Thoracic aorta (tissue), 2 donors: ENCODE data around the gene UBE4B. TPM values are rescaled to one million over a fixed set of nuclear protein-coding genes. Genes with fewer than 3 reads are reported as not detected.
"Not testable (repeated sequence)": the region's sequence is repeated elsewhere in the genome, so short reads cannot be mapped to it uniquely, and the experiment has no call there.

Experiments
- ATAC-seq: fragments of 150-250 bp; one replicate; pipeline ENCODE4 v1.8.0; 2017; ENCODE audit warnings: low read depth; ENCODE audit not compliant: insufficient number of reproducible peaks, low FRiP score
- DNase-seq: peaks from one replicate; pipeline ENCODE4 v3.0.0-alpha.2; 2020; ENCODE audit warnings: low spot score
- H3K27ac ChIP-seq, 2 donors: fragments of 200-600 bp; sonication (generic); 1 replicate in 1 of 2; 2 replicates in 1 of 2; pipeline ENCODE4 v1.5.1; 2016; ENCODE audit warnings: mild to moderate bottlenecking in 2 of 2, moderate library complexity in 2 of 2
- H3K27me3 ChIP-seq: fragments of 200-600 bp; sonication (generic); replicated peaks from 2 replicates; pipeline ENCODE4 v1.6.0; 2016; ENCODE audit warnings: mild to moderate bottlenecking; ENCODE audit not compliant: insufficient read depth
- H3K36me3 ChIP-seq: fragments of 200-600 bp; sonication (generic); one replicate; pipeline ENCODE4 v1.5.1; 2016
- H3K4me1 ChIP-seq, 2 donors: fragments of 200-600 bp; sonication (generic); 1 replicate in 1 of 2; 2 replicates in 1 of 2; pipeline versions ENCODE4 v1.5.1 to v1.6.0; 2016; ENCODE audit warnings: low read depth in 2 of 2, mild to moderate bottlenecking in 1 of 2; ENCODE audit not compliant: control insufficient read depth in 1 of 2
- H3K4me3 ChIP-seq: fragments of 200-600 bp; sonication (generic); 2 replicates; pipeline ENCODE4 v1.5.1; 2016; ENCODE audit warnings: mild to moderate bottlenecking
- H3K9me3 ChIP-seq: fragments of 200-600 bp; sonication (generic); 2 replicates; pipeline ENCODE4 v1.5.1; 2016
- total RNA-seq, 2 donors: library from RNA; depleted of rRNA; stranded (reverse); fragments of >200 nt; gene quantifications; one replicate each; pipeline versions ENCODE4 v1.1.0 to v1.2.3, GENCODE V29; 2016
- TF ChIP-seq, protein P1 (sequence below): fragments of 200-600 bp; sonication (generic); IDR thresholded peaks from one replicate; pipeline ENCODE4 v1.5.1; 2019; ENCODE audit warnings: antibody characterized with exemption

UBE4B gene
- total RNA-seq, 2 donors from 2014 or later = 55.0 to 89.2 TPM

DNA sequence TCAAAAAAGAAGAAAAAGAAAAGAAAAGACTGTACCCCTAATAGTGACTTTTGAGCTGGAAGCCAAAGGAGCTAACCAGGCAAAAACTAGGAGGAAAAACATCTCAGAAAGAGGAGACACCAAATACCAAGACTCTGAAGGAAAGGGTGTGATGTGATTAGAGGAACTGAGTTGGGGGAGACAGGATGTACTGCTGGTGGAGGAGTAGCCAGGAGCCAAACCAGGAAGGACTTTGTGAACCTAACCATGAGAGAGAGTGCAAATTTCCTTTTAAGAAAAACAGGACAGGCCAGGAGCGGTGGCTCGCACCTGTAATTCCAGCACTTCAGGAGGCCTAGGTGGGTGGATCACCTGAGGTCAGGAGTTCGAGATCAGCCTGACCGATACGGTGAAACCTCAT lies 39.8 kb upstream of the UBE4B start:
- ATAC-seq = no peak
- H3K4me3 ChIP-seq = no peak overlapping the region

DNA sequence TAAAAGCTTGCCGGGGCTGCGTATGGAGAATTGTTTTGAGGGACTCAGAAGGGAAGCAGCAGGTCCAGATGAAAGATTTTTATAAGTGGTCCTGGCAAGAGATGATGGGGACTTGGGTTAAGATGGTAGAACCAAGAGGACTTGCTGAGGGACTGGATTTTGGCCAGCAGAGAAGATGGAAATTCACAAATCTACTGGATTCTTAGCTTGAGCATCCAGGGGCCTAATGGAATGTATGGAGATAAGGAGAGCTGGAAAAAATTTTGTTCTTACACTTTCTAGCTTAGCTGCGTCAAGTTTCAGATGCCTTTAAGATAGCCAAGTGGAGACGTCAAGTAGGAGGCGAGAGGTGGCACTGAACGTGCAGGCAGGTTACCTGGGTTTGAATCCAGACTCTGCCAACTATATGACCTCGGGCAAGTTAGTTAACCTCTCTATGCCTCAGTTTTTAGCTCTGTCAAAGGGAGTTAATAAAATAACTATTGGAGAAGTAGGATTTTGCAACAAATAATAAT lies 39.1 kb upstream of the UBE4B start:
- Histone ChIP-seq H3K4me3 (no peak overlapping the region), H3K9me3 (no peaks in the 10 kb centered on the region), H3K27me3 (no peaks in the 10 kb centered on the region), H3K36me3 (no peaks in the 10 kb centered on the region), H3K27ac (no peak overlapping the region), H3K4me1 (peaks cover 0 to 3% of the 10 kb centered on the region in 2 donors)
- TF ChIP-seq, protein P1, sequence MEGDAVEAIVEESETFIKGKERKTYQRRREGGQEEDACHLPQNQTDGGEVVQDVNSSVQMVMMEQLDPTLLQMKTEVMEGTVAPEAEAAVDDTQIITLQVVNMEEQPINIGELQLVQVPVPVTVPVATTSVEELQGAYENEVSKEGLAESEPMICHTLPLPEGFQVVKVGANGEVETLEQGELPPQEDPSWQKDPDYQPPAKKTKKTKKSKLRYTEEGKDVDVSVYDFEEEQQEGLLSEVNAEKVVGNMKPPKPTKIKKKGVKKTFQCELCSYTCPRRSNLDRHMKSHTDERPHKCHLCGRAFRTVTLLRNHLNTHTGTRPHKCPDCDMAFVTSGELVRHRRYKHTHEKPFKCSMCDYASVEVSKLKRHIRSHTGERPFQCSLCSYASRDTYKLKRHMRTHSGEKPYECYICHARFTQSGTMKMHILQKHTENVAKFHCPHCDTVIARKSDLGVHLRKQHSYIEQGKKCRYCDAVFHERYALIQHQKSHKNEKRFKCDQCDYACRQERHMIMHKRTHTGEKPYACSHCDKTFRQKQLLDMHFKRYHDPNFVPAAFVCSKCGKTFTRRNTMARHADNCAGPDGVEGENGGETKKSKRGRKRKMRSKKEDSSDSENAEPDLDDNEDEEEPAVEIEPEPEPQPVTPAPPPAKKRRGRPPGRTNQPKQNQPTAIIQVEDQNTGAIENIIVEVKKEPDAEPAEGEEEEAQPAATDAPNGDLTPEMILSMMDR = no peak
- ATAC-seq (no peak), DNase-seq (no peak)

More for the DNA sequence above, 39.8 kb upstream of the UBE4B start:
- Histone ChIP-seq H3K27me3 (no peaks in the 10 kb centered on the region), H3K36me3 (no peaks in the 10 kb centered on the region), H3K4me1 (peaks cover 0 to 3% of the 10 kb centered on the region in 2 donors), H3K27ac (no peak overlapping the region), H3K9me3 (no peaks in the 10 kb centered on the region)
- no peak for DNase-seq
- TF ChIP-seq, protein P1 = no peak

DNA sequence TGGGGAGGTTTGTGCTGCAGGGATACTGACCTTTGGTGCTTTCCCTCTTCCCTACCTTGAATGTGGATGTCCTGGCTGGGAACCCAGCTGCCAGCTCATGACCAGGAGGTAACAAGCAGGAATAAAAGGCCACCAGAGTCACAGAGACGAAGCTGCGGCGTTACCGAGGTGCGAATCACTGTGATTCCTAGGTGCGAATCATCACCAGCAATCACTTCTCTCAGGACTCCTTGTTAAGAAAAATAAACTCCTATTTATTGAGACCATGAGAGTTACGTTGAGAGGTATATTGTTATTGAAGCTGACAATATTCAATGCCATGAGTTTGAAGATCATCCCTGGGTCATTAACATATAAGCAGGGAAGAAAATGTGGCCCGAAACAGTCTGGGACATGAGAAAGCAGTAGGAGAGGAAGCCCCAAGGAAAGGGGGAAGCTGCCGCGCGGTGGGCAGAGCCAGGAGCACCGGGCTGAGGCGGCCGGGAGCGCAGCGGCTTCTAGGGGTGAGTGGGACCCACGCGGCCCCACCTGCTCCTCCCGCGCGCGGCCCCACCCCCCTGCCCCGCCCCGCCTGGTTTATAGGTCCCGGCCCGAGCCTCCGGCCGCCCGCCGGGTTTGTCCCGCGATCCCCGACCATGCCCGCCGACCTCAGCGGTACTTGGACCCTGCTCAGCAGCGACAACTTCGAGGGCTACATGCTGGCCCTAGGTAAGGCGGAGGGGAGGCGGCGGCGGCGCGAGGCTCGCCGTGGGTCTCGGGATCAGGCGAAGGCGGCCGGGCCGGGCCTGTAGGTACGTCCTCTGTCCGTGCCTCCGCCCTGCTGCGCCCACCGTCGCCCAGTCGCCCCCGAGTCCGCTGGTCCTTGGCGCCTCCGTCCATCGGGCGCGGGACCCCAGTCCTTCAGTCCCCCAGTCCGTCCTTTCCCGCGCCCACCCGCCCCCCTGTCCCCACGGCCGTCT lies 35.9 kb upstream of the UBE4B start, which contains the start of gene RBP7:
Gene RBP7 (plus strand): TSS at position 605 of the 959 bp plus-strand sequence. CDS start 31 bp downstream, at position 636.
- TF ChIP-seq, protein P1 = no peak
- H3K4me3 ChIP-seq = peak within 1 kb of the TSS; percentile 73
- H3K4me1 ChIP-seq = peaks cover 0 to 3% of the 10 kb centered on the region in 2 donors
- DNase-seq (no peak), ATAC-seq (no peak)
- H3K9me3 ChIP-seq = no peaks in the 10 kb centered on the region
- no peak within 1 kb of the TSS for H3K27ac ChIP-seq
- no peaks in the 10 kb centered on the region for H3K27me3 ChIP-seq
- H3K36me3 ChIP-seq = no peaks in the 10 kb centered on the region

DNA sequence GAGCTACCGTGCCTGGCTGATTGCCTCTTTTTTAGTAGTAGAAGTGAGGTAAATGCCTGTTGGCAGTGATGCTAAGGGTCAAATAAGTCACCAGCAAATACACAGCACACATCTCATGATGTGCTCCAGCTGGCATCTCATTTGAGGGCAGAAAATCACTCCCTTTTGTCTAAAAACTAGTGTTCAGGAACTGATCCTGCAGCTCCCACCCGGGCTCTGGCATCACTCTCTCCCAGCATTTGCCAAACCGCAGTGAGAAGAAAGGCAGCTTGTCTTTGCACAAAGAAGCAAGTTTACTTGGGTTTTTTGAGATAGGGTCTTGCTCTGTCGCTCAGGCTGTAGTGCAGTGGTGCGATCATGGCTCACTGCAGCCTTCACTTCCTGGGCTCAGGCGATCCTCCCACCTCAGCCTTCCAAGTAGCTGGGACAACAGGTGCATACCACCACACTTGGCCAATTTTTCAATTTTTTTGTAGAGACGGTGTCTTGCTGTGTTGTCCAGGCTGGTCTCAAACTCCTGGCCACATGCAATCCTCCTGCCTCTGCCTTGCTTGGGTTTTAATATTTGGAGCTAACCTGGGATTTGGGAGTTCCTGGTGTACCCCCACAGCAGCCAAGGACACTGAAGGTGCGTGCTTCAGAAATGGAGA lies 31.6 kb upstream of the UBE4B start:
- DNase-seq (no peak), ATAC-seq (no peak)

DNA sequence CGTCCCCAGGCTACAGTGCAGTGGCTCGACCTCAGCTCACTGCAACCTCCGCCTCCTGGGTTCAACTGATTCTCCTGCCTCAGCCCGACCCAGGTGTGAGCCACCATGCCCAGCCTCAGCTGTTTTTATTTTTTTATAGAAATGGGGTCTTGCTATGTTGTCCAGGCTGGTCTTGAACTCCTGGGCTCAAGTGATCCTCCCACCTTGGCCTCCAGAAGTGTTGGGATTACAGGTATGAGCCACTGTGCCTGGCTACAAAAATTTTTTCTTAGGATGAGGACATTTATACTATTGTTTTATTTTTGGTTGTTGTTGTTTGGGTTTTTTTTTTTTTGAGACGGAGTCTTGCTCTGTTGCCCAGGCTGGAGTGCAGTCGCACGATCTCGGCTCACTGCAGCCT lies 27.5 kb upstream of the UBE4B start:
- H3K4me3 ChIP-seq, DNase-seq, H3K9me3 ChIP-seq, H3K4me1 ChIP-seq, H3K36me3 ChIP-seq, H3K27ac ChIP-seq, H3K27me3 ChIP-seq, ATAC-seq: not testable (repeated sequence)

More for the DNA sequence above, 31.6 kb upstream of the UBE4B start:
- Histone ChIP-seq H3K4me3 (no peak overlapping the region), H3K36me3 (no peaks in the 10 kb centered on the region), H3K9me3 (no peaks in the 10 kb centered on the region), H3K4me1 (no peaks in the 10 kb centered on the region), H3K27me3 (no peaks in the 10 kb centered on the region), H3K27ac (no peak overlapping the region)
- TF ChIP-seq, protein P1 = no peak
